Right lobe of liver (tissue), 6 donors: ENCODE data around the gene GAS6. TPM values are rescaled to one million over a fixed set of nuclear protein-coding genes. Genes with fewer than 3 reads are reported as not detected.

ENCODE experiments used
- ATAC-seq, 4 donors: fragments of 200-7000 bp; cut with Tn5 transposase; one replicate each; pipeline ENCODE4 v1.9.1; 2020; ENCODE audit warnings: mild to moderate bottlenecking in 4 of 4, moderate library complexity in 4 of 4
- DNase-seq, 3 donors: peaks; one replicate each; pipeline ENCODE4 v3.0.0-alpha.2; 2020
- H3K27ac ChIP-seq, 3 donors: fragments of 200-600 bp; one replicate each; pipeline ENCODE4 v1.8.0; 2022
- H3K27me3 ChIP-seq, 2 donors: fragments of 200-600 bp; one replicate each; pipeline ENCODE4 v1.8.0; 2022
- H3K36me3 ChIP-seq, 4 donors: fragments of 200-600 bp; sonication (generic) in 1 of 4; one replicate each; pipeline versions ENCODE4 v1.5.1 to v1.8.0; 2017 to 2022; ENCODE audit warnings: control low read depth in 1 of 4
- H3K4me1 ChIP-seq, 4 donors: fragments of 200-600 bp; sonication (generic) in 1 of 4; one replicate each; pipeline versions ENCODE4 v1.5.1 to v1.8.0; 2017 to 2022; ENCODE audit warnings: control low read depth in 1 of 4
- H3K4me3 ChIP-seq, 3 donors: fragments of 200-600 bp; one replicate each; pipeline ENCODE4 v1.8.0; 2022
- H3K9me3 ChIP-seq, 4 donors: fragments of 200-600 bp; sonication (generic) in 1 of 4; one replicate each; pipeline versions ENCODE4 v1.5.1 to v1.8.0; 2017 to 2022; ENCODE audit warnings: control low read depth in 1 of 4
- POLR2A ChIP-seq: fragments of 450-650 bp; IDR thresholded peaks from one replicate; pipeline ENCODE4 v1.6.1; 2017; ENCODE audit warnings: antibody characterized with exemption, mild to moderate bottlenecking
- WGBS: methylation state at CpG from one replicate; pipeline ENCODE4 v1.1.6; 2018; ENCODE audit warnings: low coverage, low lambda C conversion rate; ENCODE audit not compliant: insufficient coverage; ENCODE audit errors: missing lambda C conversion rate; 5-methylcytosine and 5-hydroxymethylcytosine counted together
- intact Hi-C, 2 donors: fragments of 100-400 bp; cut with DNase I; formaldehyde crosslinking; loops; one replicate each; pipeline versions ENCODE4 v1.11.2 to v1.14.1; 2022
- total RNA-seq, 6 experiments: library from RNA; depleted of rRNA in 2 of 6; stranded (reverse); fragments of >200 nt in 2 of 6; fragmentation: NEBNext Ultra II Directional in 3 of 6; extraction: Animal tissue kit (Norgen Biotek cat#: 25700) in 3 of 6; gene quantifications; one replicate each; pipeline versions ENCODE4 v1.1.0 to v1.2.4, GENCODE V29; 2016 to 2023
- TF ChIP-seq, protein P1 (sequence below), 4 donors: fragments of 200-600 bp in 3 of 4; fragments of 450-650 bp in 1 of 4; IDR thresholded peaks; one replicate each; pipeline versions ENCODE4 v1.5.1 to v1.8.0; 2016 to 2022; ENCODE audit warnings: antibody characterized with exemption in 4 of 4, mild to moderate bottlenecking in 2 of 4
- donor health status: DM: no; HTN: yes; CAD: no.
- donor health status: DM: no; HTN: no; CAD: no.
- donor health status: DM: no; HTN: no; CAD: no.
- donor health status: DM: no; HTN: yes; CAD: no.
- donor health status: DM: no; HTN: yes; CAD: no.

GAS6 gene
- total RNA-seq, 6 experiments from 2014 or later = 11.9 to 48.5 (median 27.2) TPM

DNA sequence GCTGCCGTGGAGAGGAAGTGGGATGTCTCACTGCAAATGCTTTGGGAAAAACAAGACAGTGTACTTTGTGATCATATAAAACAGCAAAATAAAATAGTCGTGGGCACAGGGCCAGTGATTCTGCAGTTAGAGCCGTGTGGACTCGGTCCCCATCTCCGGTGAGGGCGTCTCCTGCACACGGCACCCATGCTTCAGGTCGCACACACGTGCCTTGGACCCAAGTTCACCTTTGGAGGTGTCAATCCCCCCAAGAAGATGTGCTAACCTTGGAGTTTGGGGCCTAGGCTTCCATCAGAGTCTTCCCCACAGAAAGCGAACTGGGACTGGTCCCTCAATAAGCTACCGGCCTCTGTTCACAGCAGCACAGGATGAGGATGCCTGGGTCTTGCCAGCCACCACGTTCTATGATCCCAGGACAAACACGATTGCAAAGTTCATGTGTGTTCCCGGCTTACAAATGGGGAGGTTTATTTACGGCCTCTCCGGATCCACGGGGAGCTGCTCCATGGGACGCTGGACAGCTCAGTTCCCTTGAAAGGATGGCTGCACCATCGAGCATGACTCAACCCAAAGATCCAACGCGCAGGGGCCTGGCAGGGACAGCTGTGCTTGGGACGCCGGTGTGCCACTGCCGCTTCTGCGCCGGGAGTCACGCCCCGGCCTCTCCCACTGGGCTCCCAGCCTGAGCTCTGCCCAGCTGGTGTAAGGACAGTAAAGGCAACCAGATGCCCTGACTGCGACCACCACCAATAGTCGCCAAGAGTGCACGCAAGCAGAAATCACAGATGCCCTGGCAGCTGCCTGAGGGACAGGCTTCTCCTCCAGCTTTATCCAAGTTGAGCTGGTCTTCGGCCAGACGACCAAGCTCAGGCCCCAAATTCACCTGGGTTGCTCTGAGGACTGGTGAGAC is 8.6 kb downstream of the GAS6 start:
- ATAC-seq (no peak), DNase-seq (no peak)
- H3K27me3 ChIP-seq = no peaks in the 10 kb centered on the region
- H3K36me3 ChIP-seq = no peaks in the 10 kb centered on the region
- WGBS = 45% methylated on average over 10 of the region's 33 CpGs
- intact Hi-C loops = no loop called here
- no peak overlapping the region for H3K4me3 ChIP-seq
- TF ChIP-seq POLR2A = no peak
- TF ChIP-seq, protein P1, sequence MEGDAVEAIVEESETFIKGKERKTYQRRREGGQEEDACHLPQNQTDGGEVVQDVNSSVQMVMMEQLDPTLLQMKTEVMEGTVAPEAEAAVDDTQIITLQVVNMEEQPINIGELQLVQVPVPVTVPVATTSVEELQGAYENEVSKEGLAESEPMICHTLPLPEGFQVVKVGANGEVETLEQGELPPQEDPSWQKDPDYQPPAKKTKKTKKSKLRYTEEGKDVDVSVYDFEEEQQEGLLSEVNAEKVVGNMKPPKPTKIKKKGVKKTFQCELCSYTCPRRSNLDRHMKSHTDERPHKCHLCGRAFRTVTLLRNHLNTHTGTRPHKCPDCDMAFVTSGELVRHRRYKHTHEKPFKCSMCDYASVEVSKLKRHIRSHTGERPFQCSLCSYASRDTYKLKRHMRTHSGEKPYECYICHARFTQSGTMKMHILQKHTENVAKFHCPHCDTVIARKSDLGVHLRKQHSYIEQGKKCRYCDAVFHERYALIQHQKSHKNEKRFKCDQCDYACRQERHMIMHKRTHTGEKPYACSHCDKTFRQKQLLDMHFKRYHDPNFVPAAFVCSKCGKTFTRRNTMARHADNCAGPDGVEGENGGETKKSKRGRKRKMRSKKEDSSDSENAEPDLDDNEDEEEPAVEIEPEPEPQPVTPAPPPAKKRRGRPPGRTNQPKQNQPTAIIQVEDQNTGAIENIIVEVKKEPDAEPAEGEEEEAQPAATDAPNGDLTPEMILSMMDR (IDR thresholded peaks at IDR 0.05) = no peak
- no peaks in the 10 kb centered on the region for H3K9me3 ChIP-seq
- H3K4me1 ChIP-seq = peaks cover 2 to 47% (median 12%) of the 10 kb centered on the region in 4 donors
- H3K27ac ChIP-seq = no peak overlapping the region

DNA sequence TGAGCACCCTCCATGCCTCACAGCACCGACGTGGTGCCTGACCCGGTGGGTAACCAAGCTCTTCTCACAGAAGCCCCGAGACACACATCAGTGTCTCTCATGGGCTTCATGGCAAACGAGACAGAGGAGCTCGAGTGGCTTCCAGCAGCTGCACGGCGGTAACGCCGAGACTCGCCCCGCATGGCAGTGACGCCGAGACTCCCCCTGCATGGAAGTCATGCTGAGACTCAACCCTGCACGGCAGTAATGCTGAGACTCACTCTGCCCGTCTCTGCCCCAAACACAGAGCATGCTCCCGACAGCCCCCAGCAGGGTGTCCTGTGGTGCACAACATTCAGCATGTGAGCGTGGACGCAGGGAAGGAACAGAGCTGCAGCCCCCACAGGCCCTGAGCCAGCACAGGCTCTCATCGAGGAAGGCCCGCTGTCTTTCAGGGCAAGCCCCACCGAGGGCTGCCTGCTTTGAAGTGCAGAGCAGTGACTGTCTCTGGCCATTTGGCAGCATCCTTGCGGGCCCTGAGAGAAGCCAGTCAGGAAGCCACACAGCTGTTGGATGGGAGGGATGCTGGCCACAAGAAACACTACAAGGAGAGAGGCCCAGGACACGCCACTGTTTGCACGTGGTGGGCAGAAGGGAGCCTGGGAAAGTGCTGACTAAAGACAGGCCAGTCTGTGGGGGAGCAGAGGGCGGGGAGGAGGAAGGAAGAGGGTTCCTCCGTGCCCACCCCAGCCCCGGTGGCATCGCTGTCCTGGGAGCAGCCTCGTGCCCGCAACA is 9.5 kb downstream of the GAS6 start:
- peak overlapping the region in 1 of 3 donors; percentile 65 for H3K27ac ChIP-seq
- intact Hi-C loops = no loop called here
- H3K4me1 ChIP-seq = peaks cover 2 to 41% (median 12%) of the 10 kb centered on the region in 4 donors
- H3K9me3 ChIP-seq = no peaks in the 10 kb centered on the region
- TF ChIP-seq POLR2A = no peak
- TF ChIP-seq, protein P1 (IDR thresholded peaks at IDR 0.05) = no peak
- no peaks in the 10 kb centered on the region for H3K27me3 ChIP-seq
- H3K4me3 ChIP-seq = no peak overlapping the region
- no peaks in the 10 kb centered on the region for H3K36me3 ChIP-seq
- DNase-seq = peak in 1 of 3 donors; percentile 53
- WGBS = 45% methylated on average over 14 of the region's 31 CpGs
- ATAC-seq = no peak

DNA sequence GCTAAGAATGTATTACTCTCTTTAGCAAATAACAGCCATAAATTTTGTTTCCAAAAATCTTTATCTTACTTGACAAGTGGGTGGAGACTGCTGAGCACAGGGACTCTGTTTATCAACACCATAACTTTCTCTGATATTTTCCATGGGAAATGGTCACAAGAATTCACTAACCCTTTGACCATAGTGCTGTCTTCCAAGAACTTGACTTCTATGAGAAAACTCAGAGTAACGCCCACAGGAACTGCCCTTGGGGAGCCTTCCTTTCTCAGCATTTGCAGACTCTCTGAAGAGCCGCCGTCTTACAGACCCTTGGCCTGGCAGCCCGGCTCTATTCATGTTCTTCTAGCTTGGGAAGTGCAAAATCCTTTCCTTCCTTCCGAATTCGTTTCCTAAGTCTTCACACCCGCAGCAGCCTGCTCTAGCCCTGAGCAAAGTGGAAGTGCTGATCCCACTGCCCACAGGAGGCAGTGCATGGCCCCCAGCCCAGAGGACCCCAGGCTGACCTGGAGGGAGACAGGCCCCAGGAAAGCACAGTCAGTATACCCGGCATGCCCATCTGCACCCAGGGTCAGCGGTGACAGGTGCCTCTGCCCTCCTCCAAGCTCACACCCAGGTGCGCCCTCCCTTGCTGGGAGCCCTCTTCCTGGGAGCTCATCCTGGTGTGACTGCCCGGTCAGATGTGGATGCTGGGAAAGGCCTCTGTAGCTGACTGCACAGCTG is 10.2 kb downstream of the GAS6 start:
- Histone ChIP-seq H3K4me3 (no peak overlapping the region), H3K9me3 (no peaks in the 10 kb centered on the region), H3K4me1 (peaks cover 2 to 41% (median 12%) of the 10 kb centered on the region in 4 donors), H3K27ac (peak overlapping the region in 2 of 3 donors; percentile 1 to 65), H3K27me3 (no peaks in the 10 kb centered on the region), H3K36me3 (no peaks in the 10 kb centered on the region)
- 62% methylated on average over 5 of the region's 11 CpGs for WGBS
- intact Hi-C loops = no loop called here
- DNase-seq (no peak), ATAC-seq (peak; percentile 17 to 49 (median 28))
- TF ChIP-seq, protein P1 (IDR thresholded peaks at IDR 0.05) = no peak
- no peak for TF ChIP-seq POLR2A
